Measurements from ENCODE around the gene MED16.

GRCh38 chr19:924553-925086, 31.6 kb upstream of the MED16 start:
- TF ChIP-seq, protein P1, sequence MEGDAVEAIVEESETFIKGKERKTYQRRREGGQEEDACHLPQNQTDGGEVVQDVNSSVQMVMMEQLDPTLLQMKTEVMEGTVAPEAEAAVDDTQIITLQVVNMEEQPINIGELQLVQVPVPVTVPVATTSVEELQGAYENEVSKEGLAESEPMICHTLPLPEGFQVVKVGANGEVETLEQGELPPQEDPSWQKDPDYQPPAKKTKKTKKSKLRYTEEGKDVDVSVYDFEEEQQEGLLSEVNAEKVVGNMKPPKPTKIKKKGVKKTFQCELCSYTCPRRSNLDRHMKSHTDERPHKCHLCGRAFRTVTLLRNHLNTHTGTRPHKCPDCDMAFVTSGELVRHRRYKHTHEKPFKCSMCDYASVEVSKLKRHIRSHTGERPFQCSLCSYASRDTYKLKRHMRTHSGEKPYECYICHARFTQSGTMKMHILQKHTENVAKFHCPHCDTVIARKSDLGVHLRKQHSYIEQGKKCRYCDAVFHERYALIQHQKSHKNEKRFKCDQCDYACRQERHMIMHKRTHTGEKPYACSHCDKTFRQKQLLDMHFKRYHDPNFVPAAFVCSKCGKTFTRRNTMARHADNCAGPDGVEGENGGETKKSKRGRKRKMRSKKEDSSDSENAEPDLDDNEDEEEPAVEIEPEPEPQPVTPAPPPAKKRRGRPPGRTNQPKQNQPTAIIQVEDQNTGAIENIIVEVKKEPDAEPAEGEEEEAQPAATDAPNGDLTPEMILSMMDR (IDR thresholded peaks at IDR 0.05; ENCODE audit: low read length), result no peak
- no peak for TF ChIP-seq EZH2 (IDR thresholded peaks at IDR 0.05; ENCODE audit: borderline replicate concordance, low read length)
